GM12874 (cell line): ENCODE data around the gene WNT9A.

Experiments
- CTCF ChIP-seq: IDR thresholded peaks from 2 replicates; pipeline ENCODE4 v1.5.1; 2011; ENCODE audit warnings: low read depth, mild to moderate bottlenecking, control low read depth, low read length, moderate library complexity; ENCODE audit not compliant: insufficient read depth

Gene WNT9A

GRCh38 chr1:227921461-227922185, 26.1 kb downstream of the WNT9A start:
- no peak for TF ChIP-seq CTCF

GRCh38 chr1:227920896-227921295, 26.8 kb downstream of the WNT9A start:
- no peak for TF ChIP-seq CTCF

GRCh38 chr1:227920426-227920825, 27.3 kb downstream of the WNT9A start:
- TF ChIP-seq CTCF: no peak

GRCh38 chr1:227919906-227920305, 27.8 kb downstream of the WNT9A start:
- TF ChIP-seq CTCF: no peak

GRCh38 chr1:227918736-227919135, 29.0 kb downstream of the WNT9A start:
- TF ChIP-seq CTCF: no peak

- TF ChIP-seq CTCF: no peak
Measured at GRCh38 chr1:227918083-227918700, 29.5 kb downstream of the WNT9A start.

GRCh38 chr1:227917081-227917950, 30.4 kb downstream of the WNT9A start:
- no peak for TF ChIP-seq CTCF
